Endometrial microvascular endothelial cells (primary cell): ENCODE results near the gene TMEM72. TPM values are rescaled to one million over a fixed set of nuclear protein-coding genes. Genes with fewer than 3 reads are reported as not detected.

Experiments
- in situ Hi-C: cut with HindIII; loops from 2 replicates; pipeline ENCODE4 v1.10.0; 2017; ENCODE audit warnings: low sequenced_read_pairs, low pct_unique_long_range_greater_than_20kb; ENCODE audit errors: inconsistent ontology term
- total RNA-seq: library from RNA; depleted of rRNA; stranded (reverse); fragments of >200 nt; gene quantifications from one replicate; pipeline ENCODE4 v1.2.3, GENCODE V29; 2015; ENCODE audit errors: inconsistent ontology term

Gene TMEM72
- total RNA-seq, 1 donor from 2014 or later: not detected

DNA sequence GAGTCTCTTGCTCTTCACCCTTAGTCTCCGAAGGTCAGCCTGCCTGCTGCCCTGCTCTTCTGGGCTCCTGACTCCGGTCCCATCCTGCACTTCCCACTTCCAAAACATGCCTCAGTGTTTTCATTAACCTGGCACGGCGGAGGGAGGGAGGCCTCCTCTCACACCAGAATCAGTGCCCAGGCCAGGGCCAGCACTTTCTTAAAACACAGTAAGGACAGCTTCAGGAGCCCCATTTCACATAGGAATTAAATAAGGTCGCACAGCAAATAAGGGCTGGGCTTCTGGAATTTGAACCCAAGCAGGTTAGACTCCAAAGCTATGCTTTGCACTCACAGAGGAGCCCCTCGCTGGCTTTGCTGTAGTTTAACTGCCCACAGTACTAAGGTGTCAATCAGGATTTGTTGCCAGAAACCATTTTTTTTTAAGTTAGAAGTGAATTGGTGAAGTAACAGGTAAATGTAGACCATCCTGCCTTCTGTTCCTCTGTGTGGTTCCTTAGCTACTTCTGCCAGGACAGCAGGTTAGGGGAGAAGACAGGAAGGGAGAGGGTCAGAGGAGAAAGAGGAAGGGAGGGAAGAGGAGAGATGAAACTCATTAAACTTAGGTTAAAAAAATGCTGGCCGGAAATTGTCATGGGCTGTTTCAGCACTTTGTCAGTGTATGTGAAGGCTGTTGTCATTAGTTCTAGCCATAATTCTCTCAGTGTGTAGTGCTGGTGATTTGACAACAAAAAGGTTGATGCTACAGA lies 49.5 kb downstream of the TMEM72 start:
- in situ Hi-C loops: no loop called here

DNA sequence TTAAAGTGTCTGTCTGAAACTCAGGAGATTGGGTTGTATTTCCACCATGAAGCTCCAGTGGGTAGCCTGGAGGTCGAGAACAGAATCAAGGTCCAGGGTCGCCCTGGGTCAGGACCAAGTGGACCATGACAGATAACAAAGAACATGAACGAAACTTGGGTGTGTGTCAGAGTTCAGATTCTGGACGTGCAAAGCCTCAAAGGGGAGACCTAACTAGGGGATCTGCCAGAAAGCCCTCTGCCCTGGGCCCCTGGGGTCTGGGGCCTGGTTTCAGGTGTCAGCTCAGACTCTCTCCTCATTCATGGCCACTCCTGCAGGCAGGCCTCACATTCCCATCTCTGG lies 50.1 kb downstream of the TMEM72 start:
- in situ Hi-C loops: no loop called here

DNA sequence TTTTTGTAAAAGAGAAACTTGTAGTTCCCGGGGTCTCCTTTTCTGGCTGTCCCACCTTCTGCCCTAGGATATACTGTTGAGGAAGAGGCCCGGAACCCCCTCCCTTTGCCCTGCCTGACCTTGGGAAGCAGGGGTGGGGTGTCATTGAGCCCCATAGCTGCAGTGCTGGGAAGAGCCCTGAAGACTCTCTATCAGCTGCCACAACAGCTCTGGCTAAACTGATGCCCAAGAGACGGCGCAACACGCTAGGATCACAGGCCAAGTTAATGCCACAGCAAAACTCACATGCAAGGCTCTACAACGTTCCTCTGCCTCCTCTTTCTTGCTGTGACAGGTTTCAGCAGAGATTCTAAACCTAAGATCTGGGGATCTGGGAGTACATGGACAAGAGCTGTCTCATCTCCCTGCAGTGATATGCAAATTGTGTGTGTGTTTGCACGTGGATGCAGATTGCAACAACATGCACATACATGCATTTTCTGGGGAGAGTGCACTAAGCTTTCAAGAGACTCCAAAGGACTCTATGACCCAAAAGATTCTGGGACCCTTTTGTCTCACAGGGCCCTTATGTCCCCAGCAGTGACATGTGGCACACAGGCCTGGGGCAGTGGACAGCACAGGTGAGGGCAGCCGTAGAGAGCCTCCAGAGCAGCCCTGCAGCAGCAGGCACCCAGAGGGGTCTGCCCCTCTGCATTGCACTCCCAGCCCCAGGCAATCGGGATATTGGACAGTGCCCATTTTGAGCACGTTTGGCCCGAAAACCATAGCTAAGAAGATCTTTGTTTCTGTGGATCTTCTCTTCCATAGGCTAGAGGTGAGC lies 51.0 kb downstream of the TMEM72 start:
- in situ Hi-C loops: no loop called here

DNA sequence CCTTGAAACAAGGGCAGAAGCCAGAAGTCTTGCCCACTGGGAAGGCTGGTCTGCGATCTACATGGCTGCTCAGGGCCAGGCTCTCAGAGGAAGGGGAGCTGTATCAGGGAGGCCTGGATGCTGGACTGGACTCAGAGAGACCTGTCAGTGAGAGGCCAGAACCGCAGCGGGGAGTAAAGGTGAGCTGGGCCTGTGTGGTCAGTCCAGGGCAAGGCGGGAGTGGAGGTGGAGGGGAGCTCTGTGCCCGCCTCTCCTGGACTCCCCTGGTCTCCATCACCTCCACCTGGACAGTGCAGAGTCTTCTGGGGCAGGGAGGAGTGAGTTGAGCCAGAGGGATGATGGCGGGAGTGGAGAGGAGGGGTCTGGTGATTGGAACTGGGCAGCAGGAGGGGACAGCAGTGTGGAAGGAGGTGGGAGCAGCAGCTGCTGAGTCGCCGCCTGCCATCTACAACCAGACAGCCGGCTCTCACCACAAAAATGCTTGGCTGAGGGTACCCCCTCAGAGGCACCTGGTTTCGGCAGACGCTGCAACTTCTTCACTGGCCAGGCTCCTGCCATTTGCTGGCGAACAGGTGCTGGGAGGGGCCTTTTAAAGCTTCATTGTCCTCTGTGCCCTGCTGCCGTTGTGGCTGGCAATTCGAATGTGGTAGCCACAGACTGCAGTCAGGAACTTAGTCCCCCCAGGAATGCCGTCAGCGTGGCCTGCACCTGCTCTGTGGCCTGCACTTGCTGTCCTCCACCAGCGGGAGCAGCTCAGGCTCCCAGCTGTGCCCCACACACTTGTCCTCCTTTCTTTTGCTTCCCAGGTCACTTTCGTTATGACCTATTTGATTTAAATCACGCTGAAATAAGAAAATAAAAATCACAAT lies 52.0 kb downstream of the TMEM72 start:
- in situ Hi-C loops: no loop called here

DNA sequence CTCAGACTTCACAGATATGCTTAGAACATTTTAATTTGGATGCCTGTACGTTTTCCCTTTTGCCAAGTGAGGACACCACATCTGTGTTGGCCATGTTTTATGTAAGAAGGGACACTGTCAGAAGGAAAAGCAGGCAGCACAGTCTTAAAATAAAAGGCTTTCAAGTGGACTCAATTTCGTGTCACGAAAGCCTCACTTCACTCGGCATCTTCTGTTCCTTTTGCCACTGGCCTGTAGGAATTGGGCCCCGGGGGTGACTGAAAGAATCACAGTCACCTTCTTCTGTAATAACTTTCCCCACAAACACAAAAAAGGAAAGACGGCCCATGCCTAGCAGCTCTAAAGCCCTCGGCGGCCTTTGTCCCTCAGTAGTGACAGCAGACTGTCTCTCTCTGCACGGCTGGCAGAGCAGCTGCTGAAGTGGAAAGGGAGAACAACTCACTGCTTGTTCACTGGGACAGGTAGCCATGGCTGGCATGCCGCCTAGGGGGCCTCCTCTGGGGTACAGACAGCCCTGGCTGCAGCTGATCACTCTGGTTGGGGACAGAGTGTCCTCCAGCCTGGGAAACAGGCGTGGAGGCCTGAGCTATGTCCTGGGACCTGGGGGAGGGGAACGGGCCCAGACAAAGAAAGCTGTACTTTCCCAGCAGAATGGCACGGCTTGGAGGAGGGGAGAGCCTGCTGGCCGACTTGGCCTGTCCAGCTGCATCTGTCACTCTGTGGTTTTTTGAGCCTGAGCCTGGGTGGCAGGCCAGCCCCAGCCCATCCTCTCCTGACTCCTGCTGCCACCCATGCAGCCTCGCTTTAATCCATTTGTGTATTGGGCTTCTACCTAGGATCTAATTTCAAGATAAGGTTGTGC lies 52.9 kb downstream of the TMEM72 start:
- in situ Hi-C loops: no loop called here

DNA sequence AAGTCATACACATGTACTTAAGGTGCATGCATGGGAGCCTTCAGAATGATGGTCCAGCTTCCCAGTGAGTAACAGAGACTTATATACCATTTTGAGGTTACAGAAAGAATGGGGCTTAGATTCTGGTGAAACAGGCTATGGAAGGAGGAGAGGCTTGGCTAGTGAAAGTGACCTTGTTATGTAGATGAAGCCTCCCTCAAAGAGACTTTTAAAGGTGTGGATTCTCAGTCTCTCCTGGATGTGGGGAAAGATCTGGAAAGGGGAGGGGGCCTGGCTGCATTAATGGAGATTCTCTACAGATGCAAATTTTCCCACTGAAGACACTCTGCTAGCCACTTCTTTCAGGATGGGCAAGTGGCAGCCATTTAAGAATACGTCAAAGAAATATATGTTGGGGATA lies 54.0 kb downstream of the TMEM72 start:
- in situ Hi-C loops: no loop called here

DNA sequence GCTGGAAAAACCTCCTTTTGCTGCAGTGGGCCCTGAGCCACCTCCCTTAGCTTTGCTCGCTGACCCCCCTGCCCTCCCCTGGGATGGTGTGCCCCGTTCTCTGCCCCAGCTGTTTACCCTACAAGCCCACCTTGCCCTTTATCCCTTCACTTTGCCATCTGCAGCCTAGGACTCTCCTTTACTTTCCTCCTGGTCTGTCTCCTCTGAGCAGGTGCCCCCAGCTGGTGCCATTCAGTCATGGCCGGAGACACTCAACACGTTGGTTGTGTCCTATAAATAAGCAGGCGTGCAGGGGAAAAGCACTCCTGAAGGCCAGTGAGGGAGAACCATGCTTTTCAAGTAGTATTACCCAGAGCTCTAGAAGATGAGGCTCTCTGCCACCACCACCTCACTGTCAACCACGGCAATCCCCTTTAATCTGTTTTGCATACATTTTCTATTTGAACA lies 54.5 kb downstream of the TMEM72 start:
- in situ Hi-C loops: no loop called here

DNA sequence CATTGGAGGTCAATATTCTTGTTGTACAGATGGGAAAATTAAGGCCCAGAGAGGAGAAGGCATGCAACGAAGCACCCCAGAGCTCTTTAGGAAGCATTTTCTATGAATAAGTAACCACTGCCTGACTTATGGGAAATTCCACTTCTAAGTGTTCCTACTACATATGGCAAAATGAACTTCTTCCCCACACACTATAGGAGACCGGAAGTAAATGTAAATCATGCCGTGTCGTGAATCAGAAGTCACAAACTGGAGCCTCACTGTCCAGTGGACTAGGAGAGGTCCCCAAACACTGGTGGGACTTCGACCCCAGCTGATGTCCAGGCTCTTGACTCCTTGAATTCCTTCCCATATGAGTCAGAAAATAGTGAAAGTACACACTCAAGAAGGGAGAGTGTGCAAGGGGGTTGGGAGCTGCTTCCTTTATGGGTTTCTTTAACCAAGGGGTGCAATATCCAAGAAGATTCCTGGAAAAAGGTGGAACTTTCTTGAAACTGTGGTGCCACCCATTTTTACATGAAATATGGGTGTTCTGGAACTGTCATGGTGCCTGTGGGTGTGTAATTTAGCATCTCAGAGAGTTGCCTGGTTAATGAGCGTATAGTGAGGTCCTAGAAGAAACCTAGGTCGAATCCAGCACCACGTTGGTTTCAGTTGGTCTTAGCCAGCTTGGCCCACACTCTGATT lies 55.1 kb downstream of the TMEM72 start:
- in situ Hi-C loops: no loop called here

DNA sequence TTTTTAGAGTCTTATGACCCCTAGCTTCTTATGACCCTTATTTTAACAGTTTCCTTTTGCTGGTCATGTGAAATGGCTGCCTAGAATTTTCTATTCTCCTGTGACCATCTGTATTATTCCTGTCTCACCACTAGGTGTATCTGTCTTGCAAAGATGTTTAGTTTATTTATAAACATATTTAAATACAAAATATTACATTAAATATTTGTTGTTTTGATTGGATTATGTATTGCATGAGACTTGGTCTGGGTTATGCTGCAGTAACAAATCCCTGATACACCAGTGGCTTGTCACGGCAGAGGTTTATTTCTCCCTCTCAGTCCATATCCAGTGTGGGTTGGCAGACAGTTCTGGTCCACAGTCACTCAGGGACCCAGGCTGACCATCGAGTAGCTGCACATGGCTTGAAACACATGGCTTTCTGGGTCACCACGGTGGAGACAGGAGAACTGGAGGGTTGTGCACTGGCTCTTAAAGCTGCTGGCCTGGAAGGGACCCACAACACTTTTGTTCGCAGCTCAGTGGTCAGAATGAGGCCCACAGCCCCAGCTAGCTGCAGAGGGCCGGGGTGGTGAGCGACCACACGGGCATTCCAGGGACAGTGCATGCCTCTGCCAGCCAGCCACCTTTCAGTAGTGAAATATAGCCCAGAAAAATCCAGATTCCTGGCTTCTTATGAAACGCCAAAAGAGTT lies 55.8 kb downstream of the TMEM72 start:
- in situ Hi-C loops: no loop called here

DNA sequence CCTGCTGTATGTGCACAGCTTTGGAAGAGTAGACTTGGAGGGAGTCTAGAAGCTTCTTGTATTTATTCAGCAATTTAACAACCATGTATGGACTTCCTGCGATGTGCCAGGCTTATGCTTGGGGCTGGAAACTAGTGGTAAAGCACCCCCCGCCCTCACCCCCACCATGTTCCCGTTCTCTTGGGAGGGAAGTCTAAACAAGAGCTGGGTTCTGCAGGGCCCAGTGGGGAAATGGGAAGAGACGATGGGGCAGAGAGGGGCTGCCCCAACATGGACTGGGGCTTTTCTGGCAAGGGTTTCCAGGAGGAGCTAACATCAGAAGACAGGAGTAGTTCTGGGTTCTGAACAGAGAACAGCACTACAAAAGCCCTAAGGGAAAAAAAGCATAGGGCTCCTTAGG lies 56.5 kb downstream of the TMEM72 start:
- in situ Hi-C loops: no loop called here

DNA sequence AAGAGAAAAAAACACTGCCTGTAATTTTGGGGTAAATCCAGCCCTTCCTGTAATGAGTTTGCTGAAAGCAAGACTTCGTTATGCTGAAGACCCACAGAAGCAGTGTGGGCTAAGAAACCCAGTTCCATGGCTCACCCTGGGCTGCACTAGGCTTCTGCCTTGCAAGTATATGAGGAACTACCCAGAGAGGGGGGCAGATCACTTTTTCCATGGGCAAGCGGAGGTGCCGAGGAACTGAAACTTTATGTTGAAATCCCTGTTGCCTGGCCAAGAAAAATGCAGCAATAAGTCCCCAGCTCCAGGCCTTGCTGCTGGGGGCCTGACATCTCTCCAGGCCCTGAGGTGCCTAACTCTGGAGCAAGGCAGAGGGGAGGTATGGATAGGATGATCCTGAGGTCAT lies 57.0 kb downstream of the TMEM72 start:
- in situ Hi-C loops: no loop called here

DNA sequence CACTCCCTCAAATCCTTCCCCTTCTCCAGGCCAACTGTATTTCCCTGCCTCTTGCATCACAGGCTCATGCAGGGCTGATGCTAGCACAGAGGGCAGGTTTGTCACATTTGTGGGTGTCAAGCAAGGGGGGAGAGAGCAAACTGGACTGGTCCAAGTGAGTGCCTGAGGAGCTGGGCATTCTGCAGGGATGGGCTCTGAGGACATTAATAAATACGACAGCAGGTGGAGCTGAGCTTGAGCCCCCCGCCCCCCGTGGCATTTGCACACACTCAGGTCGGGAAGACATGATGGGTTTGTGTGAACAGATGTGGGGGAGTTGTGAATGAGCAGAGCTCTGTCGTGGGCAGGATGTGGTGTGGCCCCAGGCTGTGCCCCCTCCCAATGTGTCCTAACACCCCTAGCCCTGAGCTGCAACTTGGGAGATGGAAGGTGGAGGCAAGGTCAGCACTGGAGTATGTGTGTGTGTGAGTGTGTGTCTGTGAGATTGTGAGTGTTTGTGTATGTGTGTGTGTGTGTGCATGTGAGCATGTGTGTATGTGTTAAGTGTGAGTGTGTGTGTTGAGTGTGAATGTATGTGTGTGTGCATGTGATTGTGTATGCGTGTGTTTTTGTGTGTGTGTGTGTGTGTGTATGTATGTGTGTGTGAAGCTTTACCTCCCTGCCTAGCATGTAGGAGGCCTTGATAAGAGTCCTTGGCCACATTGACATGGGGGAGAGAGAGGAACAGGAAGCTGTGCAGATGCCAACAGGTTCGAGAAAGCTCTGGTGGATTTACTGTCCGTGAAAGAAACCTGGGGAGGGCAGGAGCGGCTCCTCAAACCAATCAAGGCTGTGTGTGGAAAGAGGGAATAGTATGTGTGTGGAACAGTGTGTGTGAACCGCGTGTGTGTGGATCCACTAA lies 57.6 kb downstream of the TMEM72 start:
- in situ Hi-C loops: no loop called here

DNA sequence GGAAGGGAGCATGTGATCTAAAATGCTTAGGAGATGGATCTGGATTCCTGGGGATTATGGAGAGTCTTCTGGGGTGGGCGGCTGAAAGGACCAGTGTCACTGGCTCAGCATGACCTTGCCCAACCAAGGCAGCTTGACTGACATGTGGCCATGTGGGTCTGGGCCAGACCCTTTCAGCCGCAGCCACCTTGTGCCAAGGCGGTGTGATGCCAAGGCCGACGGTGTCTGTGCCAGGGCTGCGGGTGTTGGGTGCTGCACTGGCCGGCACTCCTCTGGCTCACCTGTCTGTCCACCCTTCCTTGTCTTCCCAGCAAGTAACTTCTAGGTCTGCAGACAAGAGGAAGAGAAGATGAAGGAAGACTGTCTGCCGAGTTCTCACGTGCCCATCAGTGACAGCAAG lies 58.7 kb downstream of the TMEM72 start:
- in situ Hi-C loops: no loop called here

DNA sequence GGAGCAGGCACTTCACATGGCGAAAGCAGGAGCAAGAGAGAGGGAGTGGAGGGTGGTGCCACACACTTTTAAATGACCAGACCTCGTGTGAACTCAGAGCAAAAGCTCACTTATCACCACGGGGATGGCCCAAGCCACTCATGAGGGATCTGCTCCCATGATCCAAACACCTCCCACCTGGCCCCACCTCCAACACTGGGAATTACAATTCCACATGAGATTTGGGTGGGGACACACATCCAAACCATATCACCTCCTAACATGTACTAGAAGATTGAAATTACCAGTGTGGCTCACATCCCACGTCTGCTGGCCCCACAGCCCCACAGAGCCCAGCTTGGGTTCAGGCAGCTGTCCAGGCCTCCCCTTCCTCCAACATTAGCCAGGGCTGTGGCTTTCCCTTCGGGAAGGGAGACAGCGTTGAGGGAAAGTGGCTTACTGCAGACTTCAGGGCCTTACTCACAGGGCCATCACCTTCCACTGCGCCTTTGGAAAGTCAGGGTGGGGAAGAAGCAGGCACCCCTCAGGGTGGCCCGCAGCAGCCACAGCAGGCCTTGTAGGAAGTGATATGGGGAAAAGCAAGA lies 59.8 kb downstream of the TMEM72 start:
- in situ Hi-C loops: no loop called here

DNA sequence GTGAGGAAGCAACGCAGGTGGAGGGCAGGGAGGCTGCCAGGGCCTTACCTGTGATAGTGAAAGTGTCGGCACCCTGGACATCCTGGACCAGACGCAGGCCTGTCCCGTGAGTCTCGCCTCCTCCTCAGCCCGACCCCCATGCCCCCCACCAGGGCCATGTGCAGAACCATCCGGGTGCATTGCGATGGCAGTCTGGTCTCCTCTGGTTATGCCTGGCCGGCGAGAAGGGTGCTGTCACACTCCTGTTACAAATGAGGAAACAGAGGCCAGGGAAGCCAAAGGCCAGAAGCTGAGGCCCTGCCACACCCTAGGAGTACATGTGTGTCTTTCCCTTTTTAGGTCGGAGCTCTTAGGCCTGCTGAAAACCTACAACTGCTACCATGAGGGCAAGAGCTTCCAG lies 60.3 kb downstream of the TMEM72 start:
- in situ Hi-C loops: no loop called here
